Right renal pelvis (tissue), 4 donors: ENCODE data around the gene RIN3. TPM values are rescaled to one million over a fixed set of nuclear protein-coding genes. Genes with fewer than 3 reads are reported as not detected.
A peak's percentile ranks its signal among the peaks of the same experiment; 100 is the strongest.
"Not testable (repeated sequence)": the region's sequence is repeated elsewhere in the genome, so short reads cannot be mapped to it uniquely, and the experiment has no call there.

Experiments used
- DNase-seq, 4 donors: peaks; one replicate each; pipeline ENCODE4 v3.0.0-alpha.2; 2013; ENCODE audit warnings: low read depth in 4 of 4, low spot score in 3 of 4, missing footprints in 1 of 4
- polyA plus RNA-seq, 4 donors: library from polyadenylated mRNA; unstranded; fragments of 120-200 nt; gene quantifications; one replicate each; pipeline ENCODE4 v1.2.1, GENCODE V29; 2013; ENCODE audit not compliant: insufficient read length in 4 of 4

The RIN3 gene
- polyA plus RNA-seq, 4 donors: 5.7 to 7.7 (median 6.7) TPM

GRCh38 chr14:92679246-92679645 is 165.7 kb downstream of the RIN3 start:
- DNase-seq: no peak

- not testable (repeated sequence) for DNase-seq
Observed at GRCh38 chr14:92680330-92680729, 166.7 kb downstream of the RIN3 start.

- DNase-seq: peak in 3 of 4 donors; percentile 48 to 51 (median 49)
Observed at GRCh38 chr14:92680781-92681650, 167.4 kb downstream of the RIN3 start.

- no peak for DNase-seq
Observed at GRCh38 chr14:92683041-92683440, 169.5 kb downstream of the RIN3 start.

GRCh38 chr14:92684801-92685560 is 171.4 kb downstream of the RIN3 start:
- no peak for DNase-seq

GRCh38 chr14:92685784-92686355 is 172.3 kb downstream of the RIN3 start:
- no peak for DNase-seq

GRCh38 chr14:92686411-92686899 is 172.9 kb downstream of the RIN3 start:
- no peak for DNase-seq

GRCh38 chr14:92686900-92687427 is 173.4 kb downstream of the RIN3 start:
- peak; percentile 33 to 63 (median 40) for DNase-seq

- peak in 2 of 4 donors; percentile 16 to 28 for DNase-seq
Observed at GRCh38 chr14:92687681-92688433, 174.3 kb downstream of the RIN3 start.

- DNase-seq: no peak
Observed at GRCh38 chr14:92688434-92689375, 175.1 kb downstream of the RIN3 start.

GRCh38 chr14:92690171-92691011 is 176.8 kb downstream of the RIN3 start:
- DNase-seq: peak in 1 of 4 donors; percentile 23

- no peak for DNase-seq
Observed at GRCh38 chr14:92692822-92693226, 179.2 kb downstream of the RIN3 start.

GRCh38 chr14:92693998-92694795 is 180.6 kb downstream of the RIN3 start:
- no peak for DNase-seq

GRCh38 chr14:92694807-92695206 is 181.2 kb downstream of the RIN3 start:
- no peak for DNase-seq

- DNase-seq: no peak
Observed at GRCh38 chr14:92695562-92695961, 182.0 kb downstream of the RIN3 start.

- no peak for DNase-seq
Observed at GRCh38 chr14:92696366-92696765, 182.8 kb downstream of the RIN3 start.

- no peak for DNase-seq
Observed at GRCh38 chr14:92698393-92698792, 184.8 kb downstream of the RIN3 start.
